ENCODE measurements around the gene CILP2.

The CILP2 gene

DNA sequence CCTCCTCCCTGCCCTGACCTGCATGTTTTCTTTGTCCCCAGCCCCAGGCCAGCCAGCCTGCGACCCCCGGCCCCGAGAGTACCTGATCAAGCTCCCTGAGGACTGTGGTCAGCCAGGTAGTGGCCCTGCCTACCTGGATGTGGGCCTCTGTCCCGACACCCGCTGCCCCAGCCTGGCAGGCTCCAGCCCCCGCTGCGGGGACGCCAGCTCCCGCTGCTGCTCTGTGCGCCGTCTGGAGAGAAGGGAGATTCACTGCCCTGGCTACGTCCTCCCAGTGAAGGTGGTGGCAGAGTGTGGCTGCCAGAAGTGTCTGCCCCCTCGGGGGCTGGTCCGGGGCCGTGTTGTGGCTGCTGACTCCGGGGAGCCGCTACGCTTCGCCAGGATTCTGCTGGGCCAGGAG lies 5.6 kb downstream of the CILP2 start:
- DNase-seq (ENCODE audit: low read depth in 2 of 2), result no peak

DNA sequence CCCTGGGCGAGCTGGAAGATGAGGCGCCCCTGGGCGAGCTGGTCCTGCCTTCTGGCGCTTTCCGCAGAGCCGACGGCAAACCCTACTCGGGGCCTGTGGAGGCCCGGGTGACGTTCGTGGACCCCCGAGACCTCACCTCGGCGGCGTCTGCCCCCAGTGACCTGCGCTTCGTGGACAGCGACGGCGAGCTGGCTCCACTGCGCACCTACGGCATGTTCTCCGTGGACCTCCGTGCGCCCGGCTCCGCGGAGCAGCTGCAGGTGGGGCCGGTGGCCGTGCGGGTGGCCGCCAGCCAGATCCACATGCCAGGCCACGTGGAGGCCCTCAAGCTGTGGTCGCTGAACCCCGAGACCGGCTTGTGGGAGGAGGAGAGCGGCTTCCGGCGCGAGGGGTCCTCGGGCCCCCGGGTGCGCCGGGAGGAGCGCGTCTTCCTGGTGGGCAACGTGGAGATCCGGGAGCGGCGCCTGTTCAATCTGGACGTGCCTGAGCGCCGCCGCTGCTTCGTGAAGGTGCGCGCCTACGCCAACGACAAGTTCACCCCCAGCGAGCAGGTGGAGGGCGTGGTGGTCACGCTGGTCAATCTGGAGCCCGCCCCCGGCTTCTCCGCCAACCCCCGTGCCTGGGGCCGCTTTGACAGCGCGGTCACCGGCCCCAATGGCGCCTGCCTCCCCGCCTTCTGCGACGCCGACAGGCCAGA lies 6.3 kb downstream of the CILP2 start:
- DNase-seq (ENCODE audit: low read depth in 2 of 2), result no peak

DNA sequence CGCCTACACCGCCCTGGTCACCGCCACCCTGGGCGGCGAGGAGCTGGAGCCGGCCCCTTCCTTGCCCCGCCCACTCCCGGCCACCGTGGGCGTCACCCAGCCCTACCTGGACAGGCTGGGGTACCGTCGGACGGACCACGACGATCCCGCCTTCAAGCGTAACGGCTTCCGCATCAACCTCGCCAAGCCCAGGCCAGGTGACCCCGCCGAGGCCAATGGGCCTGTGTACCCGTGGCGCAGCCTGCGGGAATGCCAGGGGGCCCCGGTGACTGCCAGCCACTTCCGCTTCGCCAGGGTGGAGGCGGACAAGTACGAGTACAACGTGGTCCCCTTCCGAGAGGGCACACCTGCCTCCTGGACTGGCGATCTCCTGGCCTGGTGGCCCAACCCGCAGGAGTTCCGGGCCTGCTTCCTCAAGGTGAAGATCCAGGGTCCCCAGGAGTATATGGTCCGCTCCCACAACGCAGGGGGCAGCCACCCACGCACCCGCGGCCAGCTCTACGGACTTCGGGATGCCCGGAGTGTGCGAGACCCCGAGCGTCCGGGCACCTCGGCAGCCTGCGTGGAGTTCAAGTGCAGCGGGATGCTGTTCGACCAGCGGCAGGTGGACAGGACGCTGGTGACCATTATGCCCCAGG lies 7.0 kb downstream of the CILP2 start:
- DNase-seq (ENCODE audit: low read depth in 2 of 2), result no peak

DNA sequence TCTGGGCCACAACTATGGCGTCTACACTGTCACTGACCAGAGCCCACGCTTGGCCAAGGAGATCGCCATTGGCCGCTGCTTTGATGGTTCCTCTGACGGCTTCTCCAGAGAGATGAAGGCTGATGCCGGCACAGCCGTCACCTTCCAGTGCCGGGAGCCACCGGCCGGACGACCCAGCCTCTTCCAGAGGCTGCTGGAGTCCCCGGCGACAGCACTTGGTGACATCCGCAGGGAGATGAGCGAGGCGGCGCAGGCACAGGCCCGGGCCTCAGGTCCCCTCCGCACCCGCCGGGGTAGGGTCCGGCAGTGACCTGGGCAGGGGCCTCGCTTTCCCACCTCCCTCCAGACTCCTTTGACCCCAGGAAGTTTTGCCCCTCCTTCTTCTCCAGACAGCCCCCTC lies 7.6 kb downstream of the CILP2 start:
- no peak for DNase-seq (ENCODE audit: low read depth in 2 of 2)

DNA sequence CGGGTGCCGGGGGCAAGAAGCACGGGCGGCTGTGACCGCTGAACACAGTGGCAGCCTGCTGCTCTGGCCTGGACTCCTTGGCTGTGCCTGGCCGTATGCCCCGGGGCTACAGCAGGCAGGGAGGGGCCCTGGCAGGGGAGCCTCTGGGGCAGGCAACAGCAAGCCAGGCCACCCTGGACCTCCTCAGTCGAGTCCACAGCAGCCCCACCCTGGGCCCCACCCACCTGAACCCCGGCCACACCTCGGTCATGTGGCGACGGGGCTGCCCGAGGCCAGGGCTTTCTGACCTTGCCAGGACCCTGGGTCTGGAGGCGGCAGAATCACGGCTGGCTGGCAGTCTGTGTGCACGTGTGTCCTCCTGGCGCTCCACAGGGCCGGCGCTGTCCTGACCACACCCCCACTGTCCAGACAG lies 8.7 kb downstream of the CILP2 start:
- no peak for DNase-seq (ENCODE audit: low read depth in 2 of 2)

DNA sequence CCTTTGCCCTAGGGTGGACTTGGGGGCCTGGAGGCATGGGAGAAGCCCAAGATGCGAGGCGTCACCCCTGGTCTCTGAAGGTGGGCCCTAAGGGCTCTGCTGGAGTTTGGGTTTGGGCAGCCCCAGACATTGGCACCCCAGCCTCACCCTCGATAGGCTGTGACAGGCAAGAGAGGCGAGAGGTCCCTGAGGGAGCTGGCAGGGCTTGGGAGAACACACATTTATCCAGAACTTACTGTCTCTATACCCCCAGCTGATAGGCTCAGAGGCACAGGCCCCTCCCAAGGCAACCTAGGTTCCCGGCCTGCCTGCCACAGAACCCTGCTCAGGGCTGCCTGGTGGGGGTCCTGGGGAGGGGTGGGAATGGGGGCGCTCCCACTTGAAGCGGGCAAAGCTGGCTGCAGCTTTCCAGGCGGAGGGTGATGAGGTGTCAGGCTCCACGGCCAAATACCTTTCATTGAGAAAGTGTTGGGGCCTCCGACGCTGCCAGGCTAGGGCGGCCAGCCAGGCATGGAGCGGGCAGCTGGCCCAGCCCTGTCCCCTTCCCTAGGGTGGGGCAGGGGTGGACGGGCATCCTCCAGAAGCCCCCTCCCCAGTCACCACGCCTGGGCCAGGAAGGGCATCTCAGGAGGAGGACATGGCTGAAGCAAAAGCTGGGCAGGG lies 9.7 kb downstream of the CILP2 start:
- no peak for DNase-seq (ENCODE audit: low read depth in 2 of 2)

DNA sequence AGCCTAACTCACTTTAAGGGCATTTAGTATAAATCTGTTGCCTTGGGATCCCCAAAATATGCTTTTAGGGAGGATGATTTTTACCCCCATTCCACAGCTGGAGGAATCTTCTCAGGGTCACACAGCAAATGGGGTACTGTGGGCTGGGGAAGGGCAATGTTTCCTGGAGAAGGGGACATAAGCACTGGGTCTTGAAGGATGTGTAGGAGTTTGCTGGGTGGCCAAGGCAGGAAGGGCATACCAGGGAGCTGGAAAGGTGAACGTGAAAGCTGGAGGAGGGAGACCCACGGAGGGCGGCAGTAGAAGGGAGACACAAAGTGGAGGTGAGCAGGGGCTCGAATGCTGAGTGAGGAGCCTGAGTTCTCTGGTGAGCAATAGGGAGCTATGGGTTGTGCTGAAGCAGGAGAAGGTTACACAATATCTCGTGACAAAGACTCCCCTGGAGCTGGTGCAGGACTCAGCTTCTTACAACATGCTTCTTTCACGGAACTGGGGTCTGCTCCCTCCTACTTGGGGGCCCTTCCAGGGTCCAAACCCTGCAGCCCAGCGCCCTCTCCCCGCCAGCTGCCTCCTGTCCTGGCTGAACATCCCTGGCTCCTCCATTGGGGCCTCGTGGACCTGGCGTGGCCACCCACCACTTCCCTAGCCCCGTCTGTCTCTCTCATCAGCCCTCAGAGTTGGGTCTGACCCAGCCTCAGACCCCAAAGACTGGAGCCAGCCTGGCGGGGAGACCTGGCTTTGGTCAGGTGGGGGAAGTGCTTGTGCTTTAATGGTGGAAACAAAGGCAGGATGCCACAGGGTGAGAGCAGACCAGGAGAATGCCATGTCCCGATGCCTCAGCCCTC lies 11.1 kb downstream of the CILP2 start:
- DNase-seq (ENCODE audit: low read depth in 2 of 2), result no peak

DNA sequence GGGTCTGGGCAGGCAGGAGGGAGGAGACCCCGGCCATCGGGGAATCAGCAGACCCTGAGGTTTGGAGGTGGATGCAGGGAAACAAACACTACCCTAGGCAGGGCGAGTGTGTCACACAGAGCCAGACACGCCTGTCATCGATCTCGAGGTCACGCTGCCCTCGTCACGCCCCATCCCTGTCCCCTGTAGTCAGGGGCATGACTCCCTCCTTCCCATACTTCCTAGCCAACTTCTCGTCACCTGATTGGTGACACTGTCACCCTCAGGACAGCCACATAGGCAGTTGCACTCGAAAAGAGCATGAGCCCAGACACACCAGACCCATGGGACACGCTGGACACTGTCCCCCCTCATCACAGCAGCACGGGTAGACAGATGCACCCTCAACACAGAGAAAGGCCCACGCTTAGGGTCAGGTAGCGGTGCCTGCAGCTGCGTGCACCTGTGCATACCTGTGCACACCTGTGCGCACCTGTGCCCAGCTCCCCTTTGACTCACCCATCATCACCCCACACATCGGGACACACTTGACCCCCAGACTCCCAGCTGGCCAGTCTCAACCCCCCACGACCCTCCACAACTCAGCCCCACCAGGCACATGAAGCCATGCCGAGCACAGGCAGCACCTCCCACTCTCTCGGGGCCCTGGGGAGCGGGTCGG lies 11.9 kb downstream of the CILP2 start:
- no peak for DNase-seq (ENCODE audit: low read depth in 2 of 2)

DNA sequence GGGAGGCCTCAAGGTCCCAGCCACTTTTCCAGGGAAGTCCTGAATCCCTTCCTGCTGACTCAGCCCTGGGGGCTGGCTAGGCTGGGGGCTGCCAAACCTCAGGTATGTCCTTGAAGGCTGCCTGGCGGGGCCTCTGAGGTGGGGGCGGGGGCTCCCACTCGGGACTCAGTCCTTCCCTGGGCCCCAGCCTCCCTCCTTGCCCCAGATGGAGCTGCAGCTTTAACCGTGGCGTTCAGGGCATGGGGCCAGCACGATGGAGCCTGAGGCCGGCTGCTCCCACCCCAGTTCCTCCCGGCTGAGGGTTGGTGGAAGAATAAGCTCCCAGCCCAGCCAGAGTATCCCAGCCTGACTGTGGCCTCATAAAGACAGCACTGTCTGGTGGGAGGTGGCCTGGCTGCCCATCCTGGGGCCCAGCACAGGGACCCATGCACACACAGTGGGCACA lies 12.4 kb downstream of the CILP2 start:
- no peak for DNase-seq (ENCODE audit: low read depth in 2 of 2)

DNA sequence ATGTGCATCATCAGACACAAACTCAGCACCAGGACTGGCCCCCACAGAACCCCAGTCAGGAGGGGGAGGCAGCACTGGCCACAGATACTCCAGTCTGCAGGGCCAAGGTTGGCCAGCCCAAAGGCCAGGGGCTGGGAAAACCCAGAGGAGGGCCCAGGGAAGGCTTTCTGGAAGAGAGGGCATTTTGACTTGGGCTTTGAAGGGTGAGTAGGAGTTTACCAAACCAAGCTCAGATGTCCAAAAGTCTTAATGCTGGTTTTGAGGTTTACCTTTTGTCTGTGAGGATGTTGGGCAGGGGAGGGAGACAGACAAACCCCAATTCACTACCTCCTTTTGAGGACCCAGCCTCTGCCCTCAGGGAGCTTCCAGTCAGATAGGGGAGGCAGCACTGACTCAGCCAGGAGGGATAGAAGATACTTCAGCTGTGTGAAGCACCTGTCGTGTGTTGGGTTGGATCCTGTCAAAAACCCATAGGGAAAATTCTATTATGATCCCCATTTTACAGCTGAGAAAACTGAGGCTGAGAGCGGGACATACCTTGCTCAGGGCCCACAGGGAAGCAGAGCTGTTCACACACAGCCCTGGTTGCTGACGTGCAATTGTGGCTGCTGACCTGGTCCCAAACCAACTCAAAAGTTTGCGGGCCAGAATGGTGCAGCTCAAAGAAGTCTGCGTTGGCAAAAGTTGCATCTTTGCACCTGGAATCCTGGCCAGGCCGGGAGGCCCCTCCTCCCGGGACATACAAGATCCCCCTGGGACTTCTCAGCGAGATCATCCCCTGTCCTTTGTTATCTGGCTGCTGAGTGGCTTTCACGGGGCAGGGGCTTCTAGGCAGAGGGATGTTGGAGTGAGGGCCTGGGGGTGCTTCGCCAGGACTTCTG lies 13.1 kb downstream of the CILP2 start:
- no peak for DNase-seq (ENCODE audit: low read depth in 2 of 2)

DNA sequence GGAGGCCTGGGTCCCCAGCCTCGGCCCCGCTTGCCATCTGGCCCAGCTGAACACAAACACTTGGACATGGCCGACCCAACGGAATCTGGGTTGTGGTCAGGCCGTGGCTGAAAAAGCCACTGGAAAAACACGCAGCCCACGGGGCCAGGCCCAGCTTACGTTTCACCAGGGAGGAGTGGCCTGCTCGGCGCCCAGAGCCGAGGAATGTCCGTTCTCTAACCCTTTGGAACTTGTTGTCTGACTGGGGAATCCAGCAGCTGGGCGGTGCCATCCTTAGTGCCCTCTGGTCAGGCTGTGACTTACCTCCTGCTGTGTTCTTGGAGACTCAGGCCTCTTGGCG lies 13.8 kb downstream of the CILP2 start:
- no peak for DNase-seq (ENCODE audit: low read depth in 2 of 2)

DNA sequence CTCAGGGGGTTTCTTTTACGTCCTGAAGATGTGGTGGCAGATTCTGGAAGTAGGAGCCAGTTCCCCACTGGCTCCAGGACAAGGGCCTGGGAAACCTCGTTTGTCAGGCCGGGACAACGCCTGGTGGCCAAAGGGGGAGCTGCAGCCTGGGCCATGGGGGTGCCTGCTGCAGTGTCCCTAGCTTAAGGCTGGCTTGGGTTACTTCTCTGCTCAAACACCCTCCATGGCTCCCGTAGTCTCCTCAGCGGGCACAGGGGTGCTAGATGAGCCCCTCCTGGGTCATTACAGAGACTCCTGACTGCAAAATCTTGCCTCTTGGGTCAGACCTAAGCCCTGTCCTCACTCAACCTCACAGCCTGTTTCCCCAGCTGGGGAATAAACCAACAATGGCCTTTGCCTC lies 14.7 kb downstream of the CILP2 start:
- DNase-seq (ENCODE audit: low read depth in 2 of 2), result no peak

DNA sequence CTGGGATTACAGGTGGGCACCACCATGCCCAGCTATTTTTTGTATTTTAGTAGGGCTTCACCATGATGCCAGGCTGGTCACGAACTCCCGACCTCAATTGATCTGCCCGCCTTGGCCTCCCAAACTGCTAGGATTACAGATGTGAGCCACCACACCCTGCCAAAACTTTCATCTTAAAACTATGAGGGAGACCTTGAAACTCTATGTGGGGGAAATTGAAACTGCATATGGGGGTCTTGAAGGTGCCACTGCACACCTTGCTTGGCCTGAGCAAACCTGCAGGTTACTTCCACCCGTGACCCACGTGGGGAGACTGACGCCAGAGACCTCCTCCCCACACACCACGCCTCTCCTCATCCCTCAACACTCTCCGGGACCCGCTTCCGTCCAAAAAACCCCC lies 15.6 kb downstream of the CILP2 start:
- no peak for DNase-seq (ENCODE audit: low read depth in 2 of 2)

DNA sequence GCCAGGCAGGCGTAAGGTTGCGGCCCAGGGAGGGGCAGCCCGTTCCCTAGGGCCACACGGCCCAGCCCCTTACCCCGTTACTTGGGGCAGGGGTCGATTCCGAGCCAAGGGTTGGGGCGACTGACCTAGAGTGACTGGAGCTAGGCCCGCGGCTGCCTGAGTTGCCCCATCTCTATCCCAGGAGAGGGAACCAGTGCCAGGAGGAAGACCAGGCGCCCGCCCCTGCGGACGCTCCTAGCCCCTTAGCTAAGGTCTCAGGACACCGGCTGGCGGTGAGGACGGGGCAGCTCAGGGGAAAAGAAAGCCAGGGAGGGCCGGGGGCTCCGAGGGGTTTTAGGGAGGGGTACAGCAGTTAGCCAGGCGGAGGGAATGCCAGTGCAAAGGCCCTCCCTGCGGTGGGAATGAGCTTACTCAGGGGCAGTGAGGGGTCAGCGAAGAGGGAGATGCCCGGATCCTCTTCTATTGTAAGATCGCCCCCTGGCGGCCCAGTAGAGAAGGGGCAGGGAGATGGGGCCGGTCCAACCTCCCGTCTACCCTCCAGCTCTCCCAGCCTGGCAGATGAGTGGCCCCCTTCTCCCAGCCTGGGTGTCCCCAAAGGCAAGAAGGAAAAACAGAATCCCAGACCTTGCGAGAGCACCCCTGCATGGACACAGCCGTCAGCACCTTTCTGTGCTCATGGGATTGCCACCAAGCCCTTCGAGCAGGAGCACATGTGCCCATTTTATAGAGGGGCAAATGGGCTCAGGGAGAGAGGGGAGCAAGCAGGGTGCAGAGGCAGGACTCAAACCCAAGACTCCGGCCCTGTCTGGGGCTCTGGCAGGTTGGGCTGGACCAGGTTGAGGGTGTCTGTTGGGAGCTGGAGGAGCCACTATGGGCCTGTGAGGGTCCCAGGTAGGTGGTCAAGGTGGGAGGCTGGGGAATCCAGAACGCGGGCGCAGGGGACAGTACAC lies 16.3 kb downstream of the CILP2 start:
- peak; percentile 51 to 63 for DNase-seq (ENCODE audit: low read depth in 2 of 2)

DNA sequence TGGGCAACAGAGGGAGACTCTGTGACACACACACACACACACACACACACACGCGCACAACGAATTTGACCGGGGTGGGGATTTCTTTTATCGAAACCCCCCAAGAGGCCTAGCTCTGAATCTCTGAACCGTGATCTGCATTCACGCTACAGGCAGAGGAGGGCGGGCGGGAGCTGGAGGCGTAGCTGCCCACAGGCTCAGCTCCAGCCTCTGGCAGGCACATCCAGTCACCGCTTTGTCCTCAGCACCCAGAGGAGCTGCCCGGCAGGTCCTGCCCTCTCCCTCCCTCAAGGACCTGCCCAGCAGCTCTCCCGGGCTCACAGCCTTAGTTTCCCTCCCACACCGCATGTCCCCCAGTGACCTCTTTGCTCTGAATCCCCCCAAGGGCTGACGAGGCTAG lies 20.0 kb downstream of the CILP2 start:
- no peak for DNase-seq (ENCODE audit: low read depth in 2 of 2)

DNA sequence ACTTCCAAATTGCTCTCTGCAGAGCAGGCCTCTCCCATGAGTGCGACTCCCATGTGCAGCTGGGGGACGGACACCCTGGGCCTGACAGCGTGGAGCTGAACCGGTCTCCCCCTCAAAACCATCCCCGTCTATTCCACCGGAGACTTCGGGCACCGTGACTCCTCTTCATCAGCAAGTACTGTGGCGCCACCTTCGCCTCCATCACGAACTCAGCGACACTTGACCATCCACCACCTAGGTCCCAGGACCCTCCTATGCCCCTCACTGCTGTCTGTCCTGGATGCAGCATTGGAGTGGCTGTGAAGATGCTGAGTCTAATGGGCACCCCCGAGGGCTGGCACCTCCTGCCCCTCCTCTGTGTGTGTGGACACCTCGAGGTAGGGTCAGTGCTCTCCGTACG lies 20.6 kb downstream of the CILP2 start:
- DNase-seq (ENCODE audit: low read depth in 2 of 2), result no peak

DNA sequence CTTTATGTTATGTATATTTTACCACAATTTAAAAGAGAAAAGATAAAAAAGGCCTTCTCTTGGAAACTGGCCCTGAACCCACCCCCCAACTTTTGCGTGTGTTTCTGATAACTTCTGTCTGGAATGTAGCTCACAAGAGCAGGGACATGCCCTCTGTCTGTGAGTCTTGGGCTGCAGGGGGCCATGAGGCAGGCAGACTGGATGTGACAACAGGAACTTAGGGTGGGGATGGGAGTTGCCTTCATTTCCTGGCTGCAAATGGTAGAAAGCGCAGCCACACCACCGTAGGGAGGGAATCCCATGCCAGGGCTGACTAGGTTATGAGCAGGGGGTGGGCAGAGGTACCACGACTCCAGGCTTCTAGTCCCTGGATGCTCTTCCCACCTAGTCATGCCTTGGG lies 21.9 kb downstream of the CILP2 start:
- DNase-seq (ENCODE audit: low read depth in 2 of 2), result no peak

DNA sequence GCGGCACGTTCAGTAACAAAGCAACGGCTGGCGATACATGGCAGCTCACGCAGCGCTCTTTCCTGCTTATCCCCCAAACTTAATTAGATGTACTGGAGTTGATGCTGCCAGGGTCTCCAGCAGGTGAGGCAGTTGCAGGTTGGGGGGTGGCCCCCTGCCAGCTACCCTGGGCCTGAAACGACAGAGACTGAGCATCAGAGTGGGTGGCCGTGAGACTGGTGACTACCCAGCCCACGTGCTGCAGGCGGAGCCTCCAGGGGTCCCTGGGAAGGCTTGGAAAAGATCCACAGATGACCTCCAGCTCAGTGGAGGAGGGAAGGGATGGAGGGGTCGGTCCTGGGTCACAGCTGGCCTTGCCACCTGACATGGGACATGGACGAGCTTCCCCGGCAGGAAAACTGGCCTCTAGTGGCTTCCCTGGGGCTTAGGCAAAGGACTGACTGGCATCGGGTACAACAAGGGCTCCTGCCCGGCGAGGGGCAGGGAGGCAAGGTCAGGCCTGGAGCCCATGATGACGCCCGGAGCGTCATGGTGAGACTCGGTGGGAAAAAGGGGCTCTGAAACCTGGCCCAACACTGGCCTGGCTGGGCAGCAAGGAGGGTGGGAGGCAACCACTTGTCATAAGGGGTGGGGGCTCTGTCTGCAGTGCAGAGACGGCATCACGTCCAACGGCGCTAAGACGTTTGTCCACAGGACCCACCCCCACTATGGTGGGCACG lies 24.0 kb downstream of the CILP2 start:
- DNase-seq (ENCODE audit: low read depth in 2 of 2), result no peak

Measured in stimulated activated CD4-positive, alpha-beta T cell treated with anti-CD3 and anti-CD28 coated beads, Interleukin-1b, Interleukin-23, amount 100 ng/mL, for 4 hours (primary cell).